GM12872 (cell line): ENCODE results near the gene TMEM205.

Source experiments
- CTCF ChIP-seq: IDR thresholded peaks from 3 replicates; pipeline ENCODE4 v1.5.1; 2011; ENCODE audit warnings: low read depth, mild to moderate bottlenecking, low read length, moderate library complexity; ENCODE audit not compliant: insufficient read depth

The TMEM205 gene

GRCh38 chr19:11375143-11375948 is 29.3 kb upstream of the TMEM205 start:
- no peak for TF ChIP-seq CTCF

- no peak for TF ChIP-seq CTCF
These were observed 28.5 kb upstream of the TMEM205 start, which contains the start of gene SWSAP1 for GRCh38 chr19:11374433-11375142. Gene SWSAP1, plus strand, starts transcription at chr19:11374666. Its CDS starts 15 bp downstream, at chr19:11374681.

- TF ChIP-seq CTCF: no peak
These were observed 27.9 kb upstream of the TMEM205 start for GRCh38 chr19:11373885-11374432.

GRCh38 chr19:11373166-11373884 is 27.3 kb upstream of the TMEM205 start:
- TF ChIP-seq CTCF: no peak

- TF ChIP-seq CTCF: no peak
These were observed 24.7 kb upstream of the TMEM205 start for GRCh38 chr19:11370744-11371143.

- no peak for TF ChIP-seq CTCF
These were observed 21.5 kb upstream of the TMEM205 start for GRCh38 chr19:11367528-11367927.
